PC-9 (cell line): Measurements from ENCODE around the gene NUBPL.

Source experiments
- EZH2 ChIP-seq: fragments of 200-600 bp; sonication (generic); IDR thresholded peaks from 2 replicates; pipeline ENCODE4 v1.8.0; 2017; ENCODE audit warnings: antibody characterized with exemption, low read depth
- TF ChIP-seq, protein P1 (sequence below): fragments of 200-600 bp; sonication (generic); conservative IDR thresholded peaks from 2 replicates; pipeline ENCODE4 v1.6.1; 2017; ENCODE audit warnings: mixed run types, antibody characterized with exemption, mild to moderate bottlenecking, moderate library complexity

DNA sequence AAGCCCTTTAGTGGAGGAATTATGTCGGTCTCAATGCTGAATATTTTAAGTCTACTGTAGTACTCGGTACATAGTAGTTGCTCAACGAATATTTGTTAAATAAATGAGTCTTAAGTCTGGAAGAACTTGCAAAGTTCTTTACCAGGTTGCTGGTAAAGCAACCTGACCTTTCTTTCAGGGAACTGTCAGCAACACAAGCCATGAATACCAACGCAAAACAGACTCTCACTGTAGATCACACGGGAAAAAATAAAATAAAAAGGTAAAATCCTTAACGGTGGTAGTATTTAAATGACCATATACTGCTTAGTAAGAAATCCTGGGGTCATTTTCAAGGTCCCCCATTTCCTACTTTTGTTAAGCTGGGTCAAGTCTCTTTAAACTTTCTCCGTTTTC is 447 bp upstream of the NUBPL start:
- TF ChIP-seq, protein P1, sequence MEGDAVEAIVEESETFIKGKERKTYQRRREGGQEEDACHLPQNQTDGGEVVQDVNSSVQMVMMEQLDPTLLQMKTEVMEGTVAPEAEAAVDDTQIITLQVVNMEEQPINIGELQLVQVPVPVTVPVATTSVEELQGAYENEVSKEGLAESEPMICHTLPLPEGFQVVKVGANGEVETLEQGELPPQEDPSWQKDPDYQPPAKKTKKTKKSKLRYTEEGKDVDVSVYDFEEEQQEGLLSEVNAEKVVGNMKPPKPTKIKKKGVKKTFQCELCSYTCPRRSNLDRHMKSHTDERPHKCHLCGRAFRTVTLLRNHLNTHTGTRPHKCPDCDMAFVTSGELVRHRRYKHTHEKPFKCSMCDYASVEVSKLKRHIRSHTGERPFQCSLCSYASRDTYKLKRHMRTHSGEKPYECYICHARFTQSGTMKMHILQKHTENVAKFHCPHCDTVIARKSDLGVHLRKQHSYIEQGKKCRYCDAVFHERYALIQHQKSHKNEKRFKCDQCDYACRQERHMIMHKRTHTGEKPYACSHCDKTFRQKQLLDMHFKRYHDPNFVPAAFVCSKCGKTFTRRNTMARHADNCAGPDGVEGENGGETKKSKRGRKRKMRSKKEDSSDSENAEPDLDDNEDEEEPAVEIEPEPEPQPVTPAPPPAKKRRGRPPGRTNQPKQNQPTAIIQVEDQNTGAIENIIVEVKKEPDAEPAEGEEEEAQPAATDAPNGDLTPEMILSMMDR = no peak
- no peak for TF ChIP-seq EZH2
